GM19324 (cell line): ENCODE measurements around the gene CST5.
"Not testable (repeated sequence)": the region's sequence is repeated elsewhere in the genome, so short reads cannot be mapped to it uniquely, and the experiment has no call there.

Experiments
- ATAC-seq: cut with Tn5 transposase; IDR thresholded peaks from one replicate; pipeline ENCODE4 v1.9.1; 2021; ENCODE audit warnings: mild to moderate bottlenecking, moderate library complexity; ENCODE audit not compliant: unreplicated experiment, low FRiP score

The CST5 gene

GRCh38 chr20:23879328-23879798 lies at the start of gene CST5:
TSS of gene CST5 (minus strand) at chr20:23879748. CDS start at chr20:23879676, 72 bp downstream.
- no peak for ATAC-seq

- ATAC-seq, result no peak
Measured at GRCh38 chr20:23928788-23929187, 49.2 kb upstream of the CST5 start.

GRCh38 chr20:23928353-23928752 lies 48.8 kb upstream of the CST5 start:
- no peak for ATAC-seq

GRCh38 chr20:23926944-23927872 lies 47.7 kb upstream of the CST5 start:
- no peak for ATAC-seq

- no peak for ATAC-seq
Measured at GRCh38 chr20:23926526-23926880, 47.0 kb upstream of the CST5 start.

GRCh38 chr20:23925789-23926525 lies 46.4 kb upstream of the CST5 start:
- ATAC-seq, result no peak

GRCh38 chr20:23924751-23925150 lies 45.2 kb upstream of the CST5 start:
- no peak for ATAC-seq

GRCh38 chr20:23923891-23924435 lies 44.4 kb upstream of the CST5 start:
- ATAC-seq, result no peak

GRCh38 chr20:23923311-23923710 lies 43.8 kb upstream of the CST5 start:
- no peak for ATAC-seq

GRCh38 chr20:23920408-23921325 lies 41.1 kb upstream of the CST5 start:
- no peak for ATAC-seq

GRCh38 chr20:23918896-23919295 lies 39.3 kb upstream of the CST5 start:
- ATAC-seq, result no peak

- ATAC-seq, result no peak
Measured at GRCh38 chr20:23918101-23918862, 38.7 kb upstream of the CST5 start.

- ATAC-seq, result no peak
Measured at GRCh38 chr20:23917024-23917725, 37.6 kb upstream of the CST5 start.

GRCh38 chr20:23915844-23916243 lies 36.3 kb upstream of the CST5 start:
- no peak for ATAC-seq

GRCh38 chr20:23914469-23914868 lies 34.9 kb upstream of the CST5 start:
- not testable (repeated sequence) for ATAC-seq

- ATAC-seq, result no peak
Measured at GRCh38 chr20:23910210-23910609, 30.7 kb upstream of the CST5 start.

GRCh38 chr20:23909390-23909789 lies 29.8 kb upstream of the CST5 start:
- ATAC-seq, result no peak

- ATAC-seq, result no peak
Measured at GRCh38 chr20:23907579-23907978, 28.0 kb upstream of the CST5 start.

GRCh38 chr20:23902396-23902795 lies 22.8 kb upstream of the CST5 start:
- not testable (repeated sequence) for ATAC-seq
